GM08714 (cell line): Measurements from ENCODE around the gene BCL2L11.
"Not testable (repeated sequence)": the region's sequence is repeated elsewhere in the genome, so short reads cannot be mapped to it uniquely, and the experiment has no call there.

ENCODE experiments used
- H3K4me3 ChIP-seq: fragments of 200-500 bp; sonication (Bioruptor generic); 2 replicates; pipeline ENCODE4 v1.5.1; 2014; ENCODE audit warnings: mild to moderate bottlenecking, low read length, inconsistent platforms
- ZNF274 ChIP-seq: IDR thresholded peaks from 2 replicates; pipeline ENCODE4 v1.6.1; 2012; ENCODE audit warnings: mild to moderate bottlenecking, low read depth, low read length

Gene BCL2L11

DNA sequence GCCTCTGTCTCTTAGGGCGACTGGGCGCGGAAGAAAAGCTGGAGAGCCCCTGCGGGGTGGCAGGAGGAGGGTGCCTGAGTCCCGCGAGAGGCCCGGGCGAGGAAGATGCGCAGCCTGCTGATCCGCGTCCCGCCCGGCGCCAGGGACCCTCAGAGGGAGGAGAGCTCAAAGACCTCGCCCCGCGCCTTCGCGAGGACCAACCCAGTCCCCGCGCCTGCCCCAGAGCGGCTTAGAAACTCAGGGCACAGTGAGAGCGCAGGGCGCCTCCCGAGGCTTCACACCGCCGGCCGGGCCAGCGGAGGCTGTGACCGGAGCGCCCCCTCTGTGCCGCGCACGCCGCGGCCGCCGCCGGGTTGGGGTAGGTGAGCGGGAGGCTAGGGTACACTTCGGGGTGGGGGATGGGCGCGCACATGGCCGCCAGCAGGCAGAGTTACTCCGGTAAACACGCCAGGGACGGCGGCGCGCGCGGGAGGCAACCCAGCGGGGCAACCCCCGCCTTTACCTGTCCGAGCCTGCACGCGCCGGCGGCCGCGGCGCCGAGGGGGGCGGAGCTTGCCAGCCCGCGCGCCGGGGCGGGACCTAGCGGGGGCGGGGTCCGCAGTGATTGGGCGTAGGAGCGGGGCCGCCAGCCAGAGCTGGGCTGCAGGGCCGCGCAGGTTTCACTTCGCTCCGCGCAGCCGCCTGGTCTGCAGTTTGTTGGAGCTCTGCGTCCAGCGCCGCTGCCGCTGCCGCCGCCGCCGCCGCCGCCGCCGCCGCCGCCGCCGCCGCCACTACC lies at the start of gene BCL2L11:
Gene BCL2L11, plus strand, starts transcription at position 662 of the 775 bp plus-strand sequence. CDS start 2,832 bp downstream, outside the sequence.
- TF ChIP-seq ZNF274, result no peak
- peak within 1 kb of the TSS; percentile 77 for H3K4me3 ChIP-seq

DNA sequence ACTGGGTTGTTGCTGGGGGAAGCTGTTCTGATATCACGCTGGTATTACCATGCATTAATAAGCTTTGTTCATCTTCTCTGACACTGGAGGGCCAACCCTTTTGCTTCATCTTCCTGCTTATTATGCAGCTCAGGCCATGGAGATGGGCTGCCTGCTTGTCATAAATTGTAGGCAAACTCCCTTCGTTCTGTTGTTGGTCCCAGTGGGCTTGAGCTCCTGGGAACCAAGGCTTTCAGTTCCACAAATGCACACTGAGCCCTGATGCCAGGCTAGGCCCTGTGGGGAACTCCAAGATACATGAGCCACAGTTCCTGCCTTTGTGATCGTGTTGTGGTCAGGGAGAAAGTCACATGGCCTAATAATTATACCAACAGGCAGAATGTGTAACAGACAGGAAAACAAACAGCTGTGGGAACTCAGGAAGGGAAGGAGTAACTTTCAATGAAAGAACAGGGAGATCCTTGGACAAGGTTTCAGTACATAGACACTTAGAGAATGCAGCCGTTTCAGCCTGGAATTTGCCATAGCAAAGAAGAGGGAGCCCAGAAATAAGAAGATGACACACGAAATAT lies 49.0 kb upstream of the BCL2L11 start:
- no peak overlapping the region for H3K4me3 ChIP-seq
- no peak for TF ChIP-seq ZNF274

GRCh38 chr2:111072220-111072871 lies 48.4 kb upstream of the BCL2L11 start:
- no peak overlapping the region for H3K4me3 ChIP-seq
- no peak for TF ChIP-seq ZNF274

DNA sequence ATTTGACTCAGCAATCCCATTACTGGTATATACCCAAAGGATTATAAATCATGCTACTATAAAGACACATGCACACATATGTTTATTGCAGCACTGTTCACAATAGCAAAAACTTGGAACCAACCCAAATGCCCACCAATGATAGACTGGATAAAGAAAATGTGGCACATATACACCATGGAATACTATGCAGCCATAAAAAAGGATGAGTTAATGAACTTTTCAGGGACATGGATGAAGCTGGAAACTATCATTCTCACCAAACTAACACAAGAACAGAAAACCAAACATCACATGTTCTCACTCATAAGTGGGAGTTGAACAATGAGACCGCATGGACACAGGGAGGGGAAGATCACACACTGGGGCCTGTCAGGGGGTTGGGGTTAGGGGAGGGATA lies 38.1 kb upstream of the BCL2L11 start:
- not testable (repeated sequence) for H3K4me3 ChIP-seq

- TF ChIP-seq ZNF274, result no peak
- H3K4me3 ChIP-seq, result no peak overlapping the region
Measured at GRCh38 chr2:111091811-111092211, 28.9 kb upstream of the BCL2L11 start.

DNA sequence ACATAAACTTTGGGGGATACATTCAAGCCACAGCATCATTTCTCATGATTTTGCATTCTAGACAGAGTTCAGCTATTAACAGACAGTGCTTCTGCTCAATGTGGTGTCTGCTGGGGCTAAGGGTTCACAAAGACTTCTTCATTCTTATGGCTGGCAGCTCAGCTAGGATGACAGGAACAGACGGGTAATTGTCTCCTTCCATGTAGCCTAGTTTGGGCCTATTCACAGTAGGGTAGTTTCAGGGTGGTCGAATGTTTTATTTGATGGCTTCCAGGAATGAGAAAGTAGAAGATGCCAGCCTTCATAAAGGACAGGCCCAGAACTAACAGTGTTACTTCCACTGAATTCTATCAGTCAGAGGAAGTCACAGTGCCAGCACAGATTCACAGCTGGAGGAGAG lies 26.0 kb upstream of the BCL2L11 start:
- TF ChIP-seq ZNF274, result no peak
- H3K4me3 ChIP-seq, result no peak overlapping the region

DNA sequence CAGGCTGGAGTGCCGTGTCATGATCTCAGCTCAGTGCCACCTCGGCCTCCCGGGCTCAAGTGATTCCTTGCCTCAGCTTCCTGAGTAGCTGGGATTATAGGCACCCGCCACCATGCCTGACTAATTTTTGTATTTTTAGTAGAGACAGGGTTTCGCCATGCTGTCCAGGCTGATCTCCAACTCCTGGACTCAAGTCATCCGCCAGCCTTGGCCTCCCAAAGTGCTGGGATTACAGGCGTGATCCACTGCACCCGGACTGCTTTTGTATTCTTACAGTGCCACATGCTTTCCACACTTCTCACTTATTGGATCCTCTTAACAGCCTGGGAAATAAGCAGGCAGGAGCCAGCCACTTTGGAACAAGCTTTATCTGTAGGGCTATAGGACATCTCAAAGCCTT lies 25.3 kb upstream of the BCL2L11 start:
- no peak for TF ChIP-seq ZNF274
- H3K4me3 ChIP-seq, result no peak overlapping the region

GRCh38 chr2:111099402-111099801 lies 21.3 kb upstream of the BCL2L11 start:
- no peak for TF ChIP-seq ZNF274
- H3K4me3 ChIP-seq, result no peak overlapping the region

- TF ChIP-seq ZNF274, result no peak
- H3K4me3 ChIP-seq, result no peak overlapping the region
Measured at GRCh38 chr2:111100087-111100764, 20.5 kb upstream of the BCL2L11 start.

GRCh38 chr2:111100765-111101162 lies 19.9 kb upstream of the BCL2L11 start:
- H3K4me3 ChIP-seq, result no peak overlapping the region
- TF ChIP-seq ZNF274, result no peak

DNA sequence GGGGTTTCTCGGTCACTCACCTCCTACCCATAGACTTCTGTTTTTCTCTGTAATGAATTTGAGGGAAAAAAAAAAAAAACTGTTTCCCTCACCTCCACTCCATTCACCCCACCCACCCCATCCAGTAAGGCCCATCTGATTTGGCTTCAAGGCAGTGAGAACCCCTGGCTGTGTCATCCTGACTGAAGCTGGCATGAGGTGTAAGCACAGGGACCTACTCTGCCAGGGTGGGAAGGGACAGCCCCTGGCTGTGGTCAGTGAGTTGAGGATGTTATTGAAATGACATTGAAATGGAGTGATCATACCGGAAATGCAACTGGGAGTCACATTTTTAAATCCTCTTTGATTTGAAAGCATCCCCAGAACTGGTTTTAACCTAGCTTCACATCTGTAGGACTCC lies 19.1 kb upstream of the BCL2L11 start:
- TF ChIP-seq ZNF274, result no peak

DNA sequence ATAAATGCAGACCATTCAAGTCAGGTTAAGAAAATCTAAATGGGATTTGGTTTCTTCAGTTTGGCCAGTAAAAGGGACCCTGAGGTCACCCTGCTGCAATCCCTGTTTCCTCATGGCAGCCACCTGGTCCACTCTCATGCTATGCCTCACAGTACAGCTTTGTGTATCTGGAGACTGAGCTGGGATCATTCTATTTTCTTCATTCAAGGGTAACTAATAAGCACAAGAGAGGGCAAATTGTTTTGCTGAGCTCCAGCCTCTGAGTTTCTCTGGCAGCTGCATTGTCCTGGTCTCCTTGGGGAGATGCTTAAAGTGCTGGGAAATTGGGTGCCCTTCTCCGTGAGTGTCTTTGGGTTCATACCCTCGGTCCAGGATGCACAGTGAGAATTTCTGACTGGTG lies 18.5 kb upstream of the BCL2L11 start:
- no peak for TF ChIP-seq ZNF274
- no peak overlapping the region for H3K4me3 ChIP-seq

More for the DNA sequence above, 19.1 kb upstream of the BCL2L11 start:
- no peak overlapping the region for H3K4me3 ChIP-seq

- no peak overlapping the region for H3K4me3 ChIP-seq
- no peak for TF ChIP-seq ZNF274
Measured at GRCh38 chr2:111105926-111106325, 14.8 kb upstream of the BCL2L11 start.

DNA sequence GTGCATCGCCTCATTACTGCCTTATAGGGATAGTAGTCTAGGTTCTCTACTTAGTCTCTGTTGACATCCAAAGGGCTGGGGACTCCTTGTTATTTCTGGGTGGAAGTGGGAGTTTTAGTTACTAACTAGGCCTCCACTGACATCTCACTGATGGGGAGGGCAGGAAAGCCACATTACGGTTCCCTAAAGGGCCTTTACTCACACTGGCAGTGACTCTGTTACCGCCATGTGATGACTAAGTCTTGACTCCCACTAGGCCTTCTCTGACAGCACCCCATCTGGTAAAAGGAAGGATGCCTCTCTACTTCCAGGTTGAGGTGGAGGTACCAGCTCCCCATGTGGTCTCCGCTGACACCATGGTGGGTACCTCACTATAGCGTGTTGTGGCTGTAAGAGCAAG lies 14.0 kb upstream of the BCL2L11 start:
- no peak for TF ChIP-seq ZNF274
- H3K4me3 ChIP-seq, result no peak overlapping the region

- TF ChIP-seq ZNF274, result no peak
- no peak overlapping the region for H3K4me3 ChIP-seq
Measured at GRCh38 chr2:111108745-111109271, 11.9 kb upstream of the BCL2L11 start.
